Fibroblast of the aortic adventitia (primary cell): Measurements from ENCODE around the gene TNS3. TPM values are rescaled to one million over a fixed set of nuclear protein-coding genes. Genes with fewer than 3 reads are reported as not detected.

ENCODE experiments used
- DNase-seq: peaks from one replicate; pipeline ENCODE4 v3.0.0-alpha.2; 2010; ENCODE audit warnings: low read depth
- H3K4me3 ChIP-seq: 2 replicates; pipeline ENCODE4 v1.5.1; 2011; ENCODE audit warnings: low read depth, mild to moderate bottlenecking, control low read depth, low read length, moderate library complexity
- CTCF ChIP-seq: IDR thresholded peaks from 2 replicates; pipeline ENCODE4 v1.5.1; 2011; ENCODE audit warnings: mild to moderate bottlenecking, low read length, control low read depth, inconsistent platforms; ENCODE audit not compliant: insufficient read depth
- total RNA-seq: library from RNA; depleted of rRNA; stranded (reverse); fragments of >200 nt; gene quantifications from 2 replicates; pipeline ENCODE4 v1.2.3, GENCODE V29; 2012; ENCODE audit warnings: low replicate concordance

The TNS3 gene
- total RNA-seq, 1 donor, result 28.3 TPM

GRCh38 chr7:47584536-47584895, 2.6 kb upstream of the TNS3 start:
- DNase-seq, result peak; percentile 87
- no peak for TF ChIP-seq CTCF
- H3K4me3 ChIP-seq, result no peak overlapping the region

DNA sequence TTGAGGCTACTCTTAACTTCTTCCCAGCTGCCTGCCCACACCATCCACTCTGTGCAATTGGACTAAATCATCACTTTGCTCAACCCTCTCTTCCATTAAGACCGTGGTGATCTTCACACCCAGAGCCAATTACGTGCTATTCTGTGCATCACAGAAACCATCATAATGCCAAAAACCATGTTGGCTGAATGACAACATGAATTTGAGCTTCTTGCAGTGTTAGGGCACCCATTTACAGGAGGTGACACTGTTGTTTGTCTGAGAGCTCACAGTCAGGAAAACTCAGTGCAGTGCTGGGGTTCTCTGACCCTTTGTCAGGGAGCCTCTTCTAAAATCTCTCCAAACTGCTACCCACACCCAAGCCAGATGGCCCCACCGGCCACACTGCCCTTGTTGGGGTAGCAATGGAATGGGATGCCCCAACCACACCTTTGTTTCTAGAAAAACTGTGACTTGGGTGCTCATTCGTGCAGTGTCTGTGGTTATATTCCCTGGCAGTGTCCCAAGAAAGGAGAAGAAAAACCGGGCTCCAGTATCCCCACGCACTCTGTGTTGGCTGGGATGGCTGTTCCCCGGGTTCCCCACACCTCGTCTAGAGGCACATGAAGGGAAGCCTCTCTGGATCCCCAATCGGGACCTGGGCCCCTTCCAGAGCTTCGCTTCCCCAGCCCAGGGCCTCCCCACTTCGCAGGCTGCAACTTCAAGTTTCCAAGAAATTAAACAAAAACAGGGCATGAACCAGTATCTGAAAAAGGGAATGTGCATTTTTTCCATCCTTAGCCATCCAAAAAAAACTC, 2.0 kb upstream of the TNS3 start:
- no peak overlapping the region for H3K4me3 ChIP-seq
- DNase-seq, result peak; percentile 29
- TF ChIP-seq CTCF, result no peak

- peak overlapping the region; percentile 93 for H3K4me3 ChIP-seq
- peak; percentile 58 for DNase-seq
- no peak for TF ChIP-seq CTCF
These were observed 1.1 kb upstream of the TNS3 start for GRCh38 chr7:47582764-47583738.

DNA sequence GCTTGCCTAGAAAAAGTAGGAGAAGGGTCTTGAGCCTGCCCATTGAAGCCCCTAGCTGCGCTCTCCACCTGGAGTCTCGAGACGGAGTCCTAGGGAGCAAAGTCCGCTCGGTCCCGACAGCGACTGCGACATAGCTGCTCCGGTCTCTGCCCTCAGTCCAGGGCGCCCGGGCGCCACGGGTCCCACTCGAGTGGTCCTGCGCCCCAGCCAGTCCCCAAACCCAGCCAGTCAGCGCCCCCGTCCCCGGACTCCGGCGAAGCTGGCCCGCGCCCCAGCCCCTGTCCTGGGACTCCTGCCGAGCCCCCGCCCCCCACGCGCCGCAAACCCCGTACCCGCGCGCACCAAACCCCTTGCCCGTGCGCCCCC, 490 bp downstream of the TNS3 start:
- peak; percentile 19 for DNase-seq
- TF ChIP-seq CTCF, result no peak
- peak overlapping the region; percentile 93 for H3K4me3 ChIP-seq

DNA sequence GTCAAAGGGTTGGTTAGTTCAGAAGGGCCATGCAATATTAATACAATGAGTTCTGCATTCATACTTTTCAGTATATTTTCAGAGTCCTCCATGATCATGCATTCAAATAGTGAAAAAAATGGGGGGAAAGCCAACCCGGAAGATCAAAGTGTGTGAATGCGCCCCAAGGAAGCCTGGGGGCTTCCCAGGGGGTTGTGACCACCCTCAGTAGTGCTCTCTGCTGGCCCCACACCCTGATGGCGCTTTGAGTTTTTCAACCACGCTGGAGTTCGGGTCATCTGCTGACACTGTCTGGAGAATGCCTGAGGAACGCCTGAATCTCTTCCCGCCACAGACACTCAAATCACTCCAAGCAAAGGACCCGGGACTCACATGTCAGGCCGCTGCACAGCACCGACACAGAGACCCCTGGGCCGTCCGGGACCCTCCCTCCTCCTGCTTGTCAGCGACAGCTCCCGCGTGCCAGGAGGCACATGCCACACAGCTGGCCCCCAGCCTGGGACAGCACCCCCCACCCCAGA, 1.0 kb downstream of the TNS3 start:
- peak overlapping the region; percentile 93 for H3K4me3 ChIP-seq
- TF ChIP-seq CTCF, result no peak
- DNase-seq, result peak; percentile 32

GRCh38 chr7:47580175-47580706, 1.7 kb downstream of the TNS3 start:
- TF ChIP-seq CTCF, result no peak
- peak overlapping the region; percentile 93 for H3K4me3 ChIP-seq
- DNase-seq, result peak; percentile 38
